Neuronal stem cell (in vitro differentiated cells): Measurements from ENCODE around the gene CIDEA.

Source experiments
- DNase-seq: peaks from one replicate; pipeline ENCODE4 v3.0.0-alpha.2; 2013; ENCODE audit warnings: low spot score
- H2AFZ ChIP-seq: one replicate; pipeline ENCODE4 v1.6.1; 2013; ENCODE audit warnings: mild to moderate bottlenecking, low read length, inconsistent platforms
- H2AK5ac ChIP-seq: 2 replicates; pipeline ENCODE4 v1.6.1; 2013; ENCODE audit warnings: low read depth, mild to moderate bottlenecking, inconsistent platforms, low read length, moderate library complexity, mixed read lengths
- H2BK120ac ChIP-seq: 2 replicates; pipeline ENCODE4 v1.6.1; 2013; ENCODE audit warnings: low read depth, mild to moderate bottlenecking, inconsistent platforms, low read length, moderate library complexity, mixed read lengths
- H2BK12ac ChIP-seq: one replicate; pipeline ENCODE4 v1.6.1; 2013; ENCODE audit warnings: low read length, inconsistent platforms
- H2BK15ac ChIP-seq: 2 replicates; pipeline ENCODE4 v1.6.1; 2013; ENCODE audit warnings: mild to moderate bottlenecking, low read length, inconsistent platforms, mixed read lengths
- H2BK5ac ChIP-seq: one replicate; pipeline ENCODE4 v1.6.1; 2013; ENCODE audit warnings: inconsistent platforms, mild to moderate bottlenecking, low read length, moderate library complexity
- H3K14ac ChIP-seq: one replicate; pipeline ENCODE4 v1.6.1; 2013; ENCODE audit warnings: low read length, inconsistent platforms
- H3K18ac ChIP-seq: 2 replicates; pipeline ENCODE4 v1.6.1; 2013; ENCODE audit warnings: low read length, inconsistent platforms
- H3K23ac ChIP-seq: 2 replicates; pipeline ENCODE4 v1.6.1; 2013; ENCODE audit warnings: low read depth, mild to moderate bottlenecking, mixed read lengths, low read length, inconsistent platforms; ENCODE audit not compliant: poor library complexity
- H3K27ac ChIP-seq: replicated peaks from 3 replicates; pipeline ENCODE4 v1.5.1; 2013; ENCODE audit warnings: low read length, inconsistent platforms
- H3K27me3 ChIP-seq, 3 experiments: 2 replicates each; pipeline ENCODE4 v1.6.1; 2013; ENCODE audit warnings: low read length in 3 of 3, mild to moderate bottlenecking in 2 of 3, inconsistent platforms in 1 of 3, low read depth in 1 of 3, mixed read lengths in 1 of 3, moderate library complexity in 1 of 3; ENCODE audit not compliant: control insufficient read depth in 3 of 3, insufficient read depth in 3 of 3
- H3K36me3 ChIP-seq, 2 donors: replicated peaks in 1 of 2; 2 replicates each; pipeline ENCODE4 v1.6.1; 2013; ENCODE audit warnings: low read length in 2 of 2; ENCODE audit not compliant: control insufficient read depth in 2 of 2, insufficient read depth in 2 of 2
- H3K4ac ChIP-seq: 2 replicates; pipeline ENCODE4 v1.6.1; 2013; ENCODE audit warnings: inconsistent platforms, mild to moderate bottlenecking, low read length, moderate library complexity
- H3K4me1 ChIP-seq, 2 donors: 1 replicate in 1 of 2; 2 replicates in 1 of 2; pipeline ENCODE4 v1.6.1; 2013; ENCODE audit warnings: low read length in 2 of 2, low read depth in 1 of 2; ENCODE audit not compliant: control insufficient read depth in 2 of 2, insufficient read depth in 1 of 2
- H3K4me2 ChIP-seq: one replicate; pipeline ENCODE4 v1.6.1; 2013; ENCODE audit warnings: mild to moderate bottlenecking, low read length, inconsistent platforms; ENCODE audit not compliant: insufficient read depth, poor library complexity, severe bottlenecking
- H3K4me3 ChIP-seq, 2 donors: 2 replicates each; pipeline ENCODE4 v1.5.1; 2013; ENCODE audit warnings: low read length in 2 of 2, mild to moderate bottlenecking in 2 of 2, inconsistent platforms in 1 of 2, moderate library complexity in 1 of 2
- H3K79me1 ChIP-seq: one replicate; pipeline ENCODE4 v1.6.1; 2013; ENCODE audit warnings: low read depth, mild to moderate bottlenecking, inconsistent platforms, low read length, moderate library complexity
- H3K9ac ChIP-seq: one replicate; pipeline ENCODE4 v1.6.1; 2013; ENCODE audit warnings: mild to moderate bottlenecking, low read depth, low read length, inconsistent platforms; ENCODE audit not compliant: poor library complexity
- H3K9me3 ChIP-seq, 2 donors: replicated peaks in 1 of 2; 2 replicates each; pipeline versions ENCODE3 to v1.6.1; 2013; ENCODE audit warnings: low read length in 2 of 2, mild to moderate bottlenecking in 2 of 2, inconsistent platforms in 1 of 2, low read depth in 1 of 2, mixed read lengths in 1 of 2, moderate library complexity in 1 of 2; ENCODE audit not compliant: control insufficient read depth in 2 of 2, insufficient read depth in 1 of 2
- H4K8ac ChIP-seq: one replicate; pipeline ENCODE4 v1.6.1; 2013; ENCODE audit warnings: low read depth, mild to moderate bottlenecking, inconsistent platforms, low read length, moderate library complexity
- H4K91ac ChIP-seq: one replicate; pipeline ENCODE4 v1.6.1; 2013; ENCODE audit warnings: low read length, low read depth, mild to moderate bottlenecking, inconsistent platforms; ENCODE audit not compliant: poor library complexity
- WGBS, 2 donors: extraction: QIAGEN DNeasy Blood & Tissue Kit; methylation state at CpG; one replicate each; pipeline ENCODE4 v1.1.7; 2013; ENCODE audit warnings: missing lambda C conversion rate in 2 of 2, mixed read lengths in 1 of 2; ENCODE audit not compliant: insufficient read length in 2 of 2, insufficient replicate concordance in 1 of 2; ENCODE audit errors: extremely low coverage in 2 of 2; 5-methylcytosine and 5-hydroxymethylcytosine counted together

The CIDEA gene

DNA sequence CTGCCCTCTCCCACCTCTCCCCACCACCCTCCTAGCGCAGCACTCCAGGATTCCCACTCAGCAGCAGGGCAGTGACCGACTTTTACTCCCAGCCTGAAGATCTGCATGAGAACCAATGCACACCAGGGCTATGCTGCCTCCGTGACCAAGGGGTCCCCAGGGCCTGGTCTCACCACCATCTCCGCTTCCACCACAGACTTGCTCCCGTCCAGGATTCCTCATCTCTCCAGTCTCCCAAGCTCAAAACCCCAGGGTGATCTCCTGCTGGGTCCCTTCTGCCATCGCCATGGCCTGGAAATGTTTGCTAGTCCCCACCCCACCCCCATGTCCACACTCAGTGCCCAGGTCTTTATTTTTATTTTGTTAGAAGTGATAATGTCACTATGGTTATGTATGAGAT, 2.1 kb upstream of the CIDEA start:
- Histone ChIP-seq H2BK120ac (no peak overlapping the region), H3K18ac (peak overlapping the region; percentile 18), H2BK5ac (no peak overlapping the region), H3K36me3 (no peaks in the 10 kb centered on the region), H2AK5ac (no peak overlapping the region), H3K9ac (peak overlapping the region; percentile 22), H2BK15ac (no peak overlapping the region), H3K4me1 (peaks cover 4 to 11% of the 10 kb centered on the region in 2 donors), H3K9me3 (peaks cover 0 to 2% of the 10 kb centered on the region in 2 donors), H3K27ac (no peak overlapping the region), H3K23ac (no peak overlapping the region), H3K14ac (no peak overlapping the region), H3K4me2 (no peak overlapping the region), H4K8ac (no peak overlapping the region), H3K4ac (no peak overlapping the region), H3K27me3 (peaks cover 16 to 88% (median 62%) of the 10 kb centered on the region in 3 experiments), H4K91ac (no peak overlapping the region), H2BK12ac (no peak overlapping the region), H3K4me3 (no peak overlapping the region), H3K79me1 (no peaks in the 10 kb centered on the region), H2AFZ (no peak overlapping the region)
- DNase-seq, result no peak
- no CpG with 5 or more reads among the region's 6 CpGs for WGBS, 2 donors

DNA sequence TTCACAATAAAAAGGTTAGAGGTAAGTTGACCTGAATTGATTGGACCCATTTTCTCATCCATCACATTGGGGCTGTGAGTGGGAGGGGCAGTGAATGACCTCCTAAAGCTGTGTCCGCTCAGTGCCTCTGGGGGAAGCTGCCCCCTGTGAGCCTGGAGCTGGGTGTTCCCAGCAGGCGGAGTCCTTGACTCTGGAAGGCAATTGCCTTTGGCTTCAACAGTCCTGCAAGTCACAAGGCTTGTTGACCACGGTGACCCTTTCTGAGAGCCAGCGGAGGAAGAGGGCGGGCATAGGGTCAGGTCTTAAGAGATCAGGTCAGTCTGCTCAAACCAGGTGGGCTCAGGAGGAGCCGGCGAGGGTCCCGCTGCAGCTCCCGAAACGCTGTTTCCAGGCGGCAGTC, 1.1 kb upstream of the CIDEA start:
- peak overlapping the region; percentile 79 for H2AFZ ChIP-seq
- H4K8ac ChIP-seq, result no peak overlapping the region
- H2BK5ac ChIP-seq, result no peak overlapping the region
- H3K4me1 ChIP-seq, result peaks cover 4 to 11% of the 10 kb centered on the region in 2 donors
- WGBS, 2 donors, result no CpG with 5 or more reads among the region's 11 CpGs
- H3K18ac ChIP-seq, result no peak overlapping the region
- no peak for DNase-seq
- peaks cover 16 to 88% (median 62%) of the 10 kb centered on the region in 3 experiments for H3K27me3 ChIP-seq
- H2BK15ac ChIP-seq, result no peak overlapping the region
- H3K36me3 ChIP-seq, result no peaks in the 10 kb centered on the region
- H3K27ac ChIP-seq, result no peak overlapping the region
- no peak overlapping the region for H2BK12ac ChIP-seq
- H2BK120ac ChIP-seq, result no peak overlapping the region
- no peak overlapping the region for H3K4me3 ChIP-seq
- H3K9me3 ChIP-seq, result peaks cover 0 to 2% of the 10 kb centered on the region in 2 donors
- H3K23ac ChIP-seq, result no peak overlapping the region
- H3K4ac ChIP-seq, result no peak overlapping the region
- peak overlapping the region; percentile 95 for H3K4me2 ChIP-seq
- no peak overlapping the region for H2AK5ac ChIP-seq
- no peaks in the 10 kb centered on the region for H3K79me1 ChIP-seq
- no peak overlapping the region for H3K14ac ChIP-seq
- H3K9ac ChIP-seq, result no peak overlapping the region
- H4K91ac ChIP-seq, result no peak overlapping the region

DNA sequence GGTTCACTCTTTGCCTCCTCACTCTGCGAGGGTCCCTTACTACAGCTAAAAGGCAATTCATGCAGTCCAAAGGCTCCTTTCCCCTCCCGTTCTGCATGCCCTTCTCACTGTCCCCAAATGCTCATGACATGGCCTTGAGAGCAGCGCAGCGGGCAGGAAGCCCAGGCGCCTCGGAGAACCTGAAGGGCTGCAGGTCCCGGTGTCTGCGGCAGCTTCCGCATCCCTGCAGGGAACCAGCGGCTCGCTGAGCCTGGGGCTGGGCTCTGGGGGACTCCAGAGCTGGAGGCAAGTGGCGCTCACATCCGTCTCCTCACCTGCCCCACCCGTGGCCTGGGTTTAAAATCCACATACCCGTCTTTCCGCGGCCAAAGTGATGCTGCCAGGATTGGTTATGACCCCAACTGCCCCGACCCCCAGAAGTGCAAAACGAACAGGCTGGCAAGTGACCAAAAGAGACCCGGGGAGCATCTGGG, 462 bp upstream of the CIDEA start:
- no peak overlapping the region for H3K14ac ChIP-seq
- peak overlapping the region; percentile 8 to 75 for H3K4me3 ChIP-seq
- H2BK5ac ChIP-seq, result no peak overlapping the region
- no peak overlapping the region for H3K23ac ChIP-seq
- H2AFZ ChIP-seq, result peak overlapping the region; percentile 79
- no peak overlapping the region for H3K4ac ChIP-seq
- peaks cover 16 to 88% (median 61%) of the 10 kb centered on the region in 3 experiments for H3K27me3 ChIP-seq
- peak overlapping the region; percentile 51 for H3K9ac ChIP-seq
- no peak overlapping the region for H2BK12ac ChIP-seq
- H2BK120ac ChIP-seq, result no peak overlapping the region
- no peaks in the 10 kb centered on the region for H3K79me1 ChIP-seq
- H3K4me2 ChIP-seq, result peak overlapping the region; percentile 95
- peak overlapping the region; percentile 15 for H3K18ac ChIP-seq
- H3K36me3 ChIP-seq, result no peaks in the 10 kb centered on the region
- DNase-seq, result no peak
- peaks cover 4 to 11% of the 10 kb centered on the region in 2 donors for H3K4me1 ChIP-seq
- no CpG with 5 or more reads among the region's 20 CpGs for WGBS, 2 donors
- H3K27ac ChIP-seq, result no peak overlapping the region
- no peak overlapping the region for H4K8ac ChIP-seq
- H4K91ac ChIP-seq, result no peak overlapping the region
- H2BK15ac ChIP-seq, result no peak overlapping the region
- peaks cover 0 to 2% of the 10 kb centered on the region in 2 donors for H3K9me3 ChIP-seq
- H2AK5ac ChIP-seq, result no peak overlapping the region

DNA sequence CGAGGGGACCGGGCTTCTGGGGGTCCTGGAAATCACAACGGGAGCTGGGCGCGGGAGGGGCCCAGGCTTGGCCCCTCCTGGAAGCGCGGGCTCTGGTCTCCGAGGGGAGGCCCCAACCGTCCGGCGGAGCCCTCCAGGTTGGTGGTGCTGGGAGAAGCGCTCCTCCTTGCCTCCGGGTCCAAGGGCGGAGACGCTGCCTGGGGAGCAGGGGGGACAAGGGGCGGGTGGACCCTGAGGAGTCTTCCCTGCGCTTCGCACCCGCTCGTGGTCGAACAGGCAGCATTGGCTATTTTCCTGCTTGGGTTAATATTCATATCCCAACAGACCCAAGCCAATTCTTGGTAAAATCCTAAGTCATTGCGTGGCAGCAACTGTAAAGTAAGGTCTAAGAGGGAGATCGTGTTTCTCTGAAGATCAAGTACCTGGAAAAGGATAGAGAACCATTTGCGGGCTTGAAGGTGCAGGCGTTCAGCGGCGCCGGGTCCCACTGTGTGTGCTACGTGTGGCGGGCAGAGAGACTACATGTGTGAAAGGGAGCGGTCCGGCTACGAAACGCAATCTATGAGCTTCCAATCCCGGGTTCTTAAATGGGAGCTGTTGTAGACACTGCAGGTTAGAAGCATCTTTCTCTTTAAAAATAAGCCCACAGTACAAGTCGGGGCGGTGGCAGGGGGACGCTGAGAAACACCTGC, 805 bp downstream of the CIDEA start:
- Histone ChIP-seq H2BK12ac (no peak overlapping the region), H3K18ac (no peak overlapping the region), H3K23ac (no peak overlapping the region), H2BK120ac (no peak overlapping the region), H3K4me2 (peak overlapping the region; percentile 95), H3K27ac (no peak overlapping the region), H2BK5ac (peak overlapping the region; percentile 88), H3K79me1 (no peaks in the 10 kb centered on the region), H2BK15ac (no peak overlapping the region), H3K14ac (no peak overlapping the region), H3K36me3 (no peaks in the 10 kb centered on the region), H3K4me1 (peaks cover 4 to 11% of the 10 kb centered on the region in 2 donors), H3K4me3 (no peak overlapping the region), H4K8ac (no peak overlapping the region), H4K91ac (no peak overlapping the region), H3K4ac (no peak overlapping the region), H3K9ac (peak overlapping the region; percentile 70), H2AFZ (no peak overlapping the region), H3K9me3 (no peaks in the 10 kb centered on the region), H2AK5ac (peak overlapping the region; percentile 32), H3K27me3 (peaks cover 16 to 86% (median 56%) of the 10 kb centered on the region in 3 experiments)
- WGBS, 2 donors, result no CpG with 5 or more reads among the region's 38 CpGs
- DNase-seq, result no peak
